ENCODE measurements around the gene PRR14L.

DNA sequence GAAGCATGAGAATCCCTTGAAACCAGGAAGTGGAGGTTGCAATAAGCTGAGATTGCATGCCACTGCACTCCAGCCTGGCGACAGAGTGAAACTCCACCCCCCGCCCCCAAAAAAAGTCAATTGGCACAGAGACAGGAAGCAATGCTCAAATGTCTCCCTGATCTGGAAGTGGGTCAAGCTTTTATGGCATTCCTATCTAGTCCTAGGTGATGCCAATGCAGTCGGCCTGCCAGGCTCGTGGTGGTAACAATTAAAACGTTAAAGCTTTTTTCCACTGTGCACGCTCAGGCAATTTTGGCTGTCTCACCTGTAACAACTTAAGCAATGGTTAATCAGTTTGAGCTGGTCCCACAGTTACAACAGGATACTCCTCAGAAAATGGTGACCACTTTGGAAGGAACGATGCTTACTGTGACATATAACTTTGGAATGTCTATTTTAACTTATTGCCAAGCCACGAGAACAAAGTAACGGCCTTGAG is 69.0 kb downstream of the PRR14L start:
- TF ChIP-seq POLR2A (IDR thresholded peaks at IDR 0.05) (no peak), POLR2AphosphoS5 (IDR thresholded peaks at IDR 0.05) (no peak), EP300 (IDR thresholded peaks at IDR 0.05) (no peak)
- TF ChIP-seq, protein P1, sequence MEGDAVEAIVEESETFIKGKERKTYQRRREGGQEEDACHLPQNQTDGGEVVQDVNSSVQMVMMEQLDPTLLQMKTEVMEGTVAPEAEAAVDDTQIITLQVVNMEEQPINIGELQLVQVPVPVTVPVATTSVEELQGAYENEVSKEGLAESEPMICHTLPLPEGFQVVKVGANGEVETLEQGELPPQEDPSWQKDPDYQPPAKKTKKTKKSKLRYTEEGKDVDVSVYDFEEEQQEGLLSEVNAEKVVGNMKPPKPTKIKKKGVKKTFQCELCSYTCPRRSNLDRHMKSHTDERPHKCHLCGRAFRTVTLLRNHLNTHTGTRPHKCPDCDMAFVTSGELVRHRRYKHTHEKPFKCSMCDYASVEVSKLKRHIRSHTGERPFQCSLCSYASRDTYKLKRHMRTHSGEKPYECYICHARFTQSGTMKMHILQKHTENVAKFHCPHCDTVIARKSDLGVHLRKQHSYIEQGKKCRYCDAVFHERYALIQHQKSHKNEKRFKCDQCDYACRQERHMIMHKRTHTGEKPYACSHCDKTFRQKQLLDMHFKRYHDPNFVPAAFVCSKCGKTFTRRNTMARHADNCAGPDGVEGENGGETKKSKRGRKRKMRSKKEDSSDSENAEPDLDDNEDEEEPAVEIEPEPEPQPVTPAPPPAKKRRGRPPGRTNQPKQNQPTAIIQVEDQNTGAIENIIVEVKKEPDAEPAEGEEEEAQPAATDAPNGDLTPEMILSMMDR (IDR thresholded peaks at IDR 0.05) = no peak

Data from upper lobe of left lung (tissue), 4 donors.